Diencephalon (tissue), 1 donor: ENCODE measurements around the gene MICAL2. TPM values are rescaled to one million over a fixed set of nuclear protein-coding genes. Genes with fewer than 3 reads are reported as not detected.

Experiments used
- small RNA-seq: library from RNA; depleted of rRNA; stranded (forward); fragments of <200 nt; gene quantifications from one replicate; pipeline ENCODE3, GENCODE V24; 2014
- total RNA-seq: library from RNA; depleted of rRNA; stranded (reverse); fragments of >200 nt; gene quantifications from one replicate; pipeline ENCODE4 v1.2.3, GENCODE V29; 2014

The MICAL2 gene, protein sequence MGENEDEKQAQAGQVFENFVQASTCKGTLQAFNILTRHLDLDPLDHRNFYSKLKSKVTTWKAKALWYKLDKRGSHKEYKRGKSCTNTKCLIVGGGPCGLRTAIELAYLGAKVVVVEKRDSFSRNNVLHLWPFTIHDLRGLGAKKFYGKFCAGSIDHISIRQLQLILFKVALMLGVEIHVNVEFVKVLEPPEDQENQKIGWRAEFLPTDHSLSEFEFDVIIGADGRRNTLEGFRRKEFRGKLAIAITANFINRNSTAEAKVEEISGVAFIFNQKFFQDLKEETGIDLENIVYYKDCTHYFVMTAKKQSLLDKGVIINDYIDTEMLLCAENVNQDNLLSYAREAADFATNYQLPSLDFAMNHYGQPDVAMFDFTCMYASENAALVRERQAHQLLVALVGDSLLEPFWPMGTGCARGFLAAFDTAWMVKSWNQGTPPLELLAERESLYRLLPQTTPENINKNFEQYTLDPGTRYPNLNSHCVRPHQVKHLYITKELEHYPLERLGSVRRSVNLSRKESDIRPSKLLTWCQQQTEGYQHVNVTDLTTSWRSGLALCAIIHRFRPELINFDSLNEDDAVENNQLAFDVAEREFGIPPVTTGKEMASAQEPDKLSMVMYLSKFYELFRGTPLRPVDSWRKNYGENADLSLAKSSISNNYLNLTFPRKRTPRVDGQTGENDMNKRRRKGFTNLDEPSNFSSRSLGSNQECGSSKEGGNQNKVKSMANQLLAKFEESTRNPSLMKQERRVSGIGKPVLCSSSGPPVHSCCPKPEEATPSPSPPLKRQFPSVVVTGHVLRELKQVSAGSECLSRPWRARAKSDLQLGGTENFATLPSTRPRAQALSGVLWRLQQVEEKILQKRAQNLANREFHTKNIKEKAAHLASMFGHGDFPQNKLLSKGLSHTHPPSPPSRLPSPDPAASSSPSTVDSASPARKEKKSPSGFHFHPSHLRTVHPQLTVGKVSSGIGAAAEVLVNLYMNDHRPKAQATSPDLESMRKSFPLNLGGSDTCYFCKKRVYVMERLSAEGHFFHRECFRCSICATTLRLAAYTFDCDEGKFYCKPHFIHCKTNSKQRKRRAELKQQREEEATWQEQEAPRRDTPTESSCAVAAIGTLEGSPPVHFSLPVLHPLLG
- total RNA-seq = 13.1 TPM

DNA sequence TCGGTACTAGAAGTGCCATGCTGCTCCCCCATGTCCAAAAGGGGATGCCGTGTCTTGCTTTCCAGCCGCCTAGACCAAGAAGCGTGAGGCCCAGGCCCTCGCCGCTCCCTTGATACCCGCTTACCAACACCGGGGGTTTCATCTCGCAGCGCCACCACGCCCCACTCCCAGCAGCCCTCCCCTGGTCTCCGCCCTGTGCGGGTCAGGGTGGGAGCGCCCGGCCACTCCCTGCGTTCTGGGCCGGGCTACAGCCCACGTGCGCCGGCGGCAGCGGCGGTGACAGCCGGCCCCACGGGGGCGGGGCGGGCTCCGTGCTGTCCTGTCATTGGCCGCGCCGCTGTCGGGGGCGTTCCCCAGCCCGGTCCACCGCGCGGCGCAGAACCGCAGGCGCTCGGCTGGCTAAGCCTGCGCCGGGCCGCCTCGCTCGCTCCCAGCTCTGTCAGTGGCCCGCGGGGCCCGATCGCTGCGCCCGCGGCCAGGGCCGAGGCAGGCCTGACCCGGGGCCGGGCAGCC lies at the start of gene MICAL2:
Gene MICAL2 (plus strand): TSS at position 390 of the 513 bp plus-strand sequence. CDS start 51,566 bp downstream, outside the sequence.

Small RNAs within 50 kb of the gene (small RNA-seq; reads per million reads assigned to genes)
- gene MIR6124 = not detected

Other genes with a start within 250 kb of the MICAL2 start
- gene DKK3, start 102.0 kb upstream of the MICAL2 start, total RNA-seq = 477 TPM